Transverse colon (tissue), 4 donors: ENCODE results near the gene PLCB1. TPM values are rescaled to one million over a fixed set of nuclear protein-coding genes. Genes with fewer than 3 reads are reported as not detected.

ENCODE experiments used
- DNase-seq: peaks from one replicate; pipeline ENCODE4 v3.0.0-alpha.2; 2019
- H3K27ac ChIP-seq, 4 donors: fragments of 200-600 bp; sonication (generic); 2 replicates each; pipeline ENCODE4 v1.5.1; 2016 to 2018; ENCODE audit warnings: inconsistent platforms in 4 of 4
- H3K27me3 ChIP-seq: fragments of 200-600 bp; sonication (generic); 2 replicates; pipeline ENCODE4 v1.5.1; 2017; ENCODE audit warnings: inconsistent platforms
- H3K36me3 ChIP-seq, 4 donors: fragments of 200-600 bp; sonication (generic); 2 replicates each; pipeline ENCODE4 v1.5.1; 2017 to 2019; ENCODE audit warnings: inconsistent platforms in 4 of 4
- H3K4me1 ChIP-seq, 4 donors: fragments of 200-600 bp; sonication (generic); 2 replicates each; pipeline ENCODE4 v1.5.1; 2017 to 2020; ENCODE audit warnings: inconsistent platforms in 4 of 4
- H3K4me3 ChIP-seq, 4 donors: fragments of 200-600 bp; sonication (generic); 1 replicate in 1 of 4; 2 replicates in 3 of 4; pipeline versions ENCODE4 v1.5.1 to v1.6.1; 2017 to 2019; ENCODE audit warnings: inconsistent platforms in 4 of 4
- H3K9me3 ChIP-seq, 2 donors: fragments of 200-600 bp; sonication (generic); 2 replicates each; pipeline ENCODE4 v1.5.1; 2017 to 2019; ENCODE audit warnings: inconsistent platforms in 2 of 2
- EP300 ChIP-seq: sonication (generic); formaldehyde crosslinking; IDR thresholded peaks from one replicate; pipeline ENCODE4 v1.6.1; 2017; ENCODE audit warnings: antibody characterized with exemption, low read depth
- POLR2A ChIP-seq: fragments of 450-650 bp; IDR thresholded peaks from one replicate; pipeline ENCODE4 v1.6.1; 2016; ENCODE audit warnings: antibody characterized with exemption, mild to moderate bottlenecking, moderate library complexity
- POLR2AphosphoS5 ChIP-seq, 3 donors: sonication (generic); formaldehyde crosslinking; IDR thresholded peaks; one replicate each; pipeline ENCODE4 v1.6.1; 2016; ENCODE audit warnings: antibody characterized with exemption in 3 of 3
- WGBS, 2 donors: methylation state at CpG; one replicate each; pipeline ENCODE4 v1.1.5; 2018; ENCODE audit warnings: low coverage in 1 of 2; 5-methylcytosine and 5-hydroxymethylcytosine counted together
- in situ Hi-C, 4 donors: fragments of 200-750 bp; cut with MboI; loops; one replicate each; pipeline versions ENCODE4 v1.15.0 to v1.15.1; 2017; ENCODE audit warnings: low sequenced_read_pairs in 3 of 4, low pct_ligation_motif_present in 1 of 4, low pct_unique_long_range_greater_than_20kb in 1 of 4
- intact Hi-C: fragments of 100-400 bp; cut with DNase I; formaldehyde crosslinking; loops from one replicate; pipeline ENCODE4 v1.15.1; 2023; ENCODE audit warnings: low total_unique reads
- total RNA-seq, 4 donors: library from RNA; depleted of rRNA; stranded (reverse); fragments of >200 nt; gene quantifications; one replicate each; pipeline ENCODE4 v1.1.0, GENCODE V29; 2016
- TF ChIP-seq, protein P1 (sequence below), 5 experiments: fragments of 200-600 bp in 3 of 5; fragments of 450-650 bp in 2 of 5; sonication (generic) in 3 of 5; IDR thresholded peaks; 1 replicate in 2 of 5; 2 replicates in 3 of 5; pipeline ENCODE4 v1.5.1; 2016 to 2017; ENCODE audit warnings: antibody characterized with exemption in 5 of 5, inconsistent platforms in 3 of 5, mild to moderate bottlenecking in 2 of 5, moderate library complexity in 1 of 5

The PLCB1 gene
- total RNA-seq, 4 donors from 2014 or later, result 13.1 to 18.6 (median 15.8) TPM

DNA sequence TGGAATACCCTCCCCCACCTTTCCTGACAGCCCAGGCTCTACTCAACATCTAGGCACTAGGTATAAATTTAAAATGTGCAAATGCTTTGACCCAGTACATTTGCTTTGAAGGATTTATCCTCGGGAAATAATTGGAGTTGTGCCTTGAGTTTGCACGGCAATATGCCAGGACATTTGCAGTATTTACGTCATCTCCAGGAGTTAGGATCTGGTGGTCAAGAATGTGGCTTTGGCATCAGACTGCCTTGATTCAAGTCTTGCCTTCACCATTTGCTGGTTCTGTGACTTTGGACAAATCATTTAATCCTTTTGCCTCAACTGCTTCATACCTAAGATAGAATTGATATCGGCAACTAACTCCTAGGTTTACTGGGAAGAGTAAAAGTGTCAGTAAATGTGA lies 169.6 kb downstream of the PLCB1 start:
- Histone ChIP-seq H3K4me3 (no peak overlapping the region), H3K9me3 (no peaks in the 10 kb centered on the region), H3K4me1 (peaks cover 0 to 4% (median 0%) of the 10 kb centered on the region in 4 donors), H3K27me3 (no peaks in the 10 kb centered on the region), H3K27ac (no peak overlapping the region), H3K36me3 (no peaks in the 10 kb centered on the region)
- in situ Hi-C loops (loop anchor here in 2 of 4 donors (10.0 to 25.0 kb wide), 2 partner anchors 164 to 167 kb away; partner anchors contain the start of gene PLCB1 (in 2 of the 2)), intact Hi-C loops (no loop called here)
- TF ChIP-seq, protein P1, sequence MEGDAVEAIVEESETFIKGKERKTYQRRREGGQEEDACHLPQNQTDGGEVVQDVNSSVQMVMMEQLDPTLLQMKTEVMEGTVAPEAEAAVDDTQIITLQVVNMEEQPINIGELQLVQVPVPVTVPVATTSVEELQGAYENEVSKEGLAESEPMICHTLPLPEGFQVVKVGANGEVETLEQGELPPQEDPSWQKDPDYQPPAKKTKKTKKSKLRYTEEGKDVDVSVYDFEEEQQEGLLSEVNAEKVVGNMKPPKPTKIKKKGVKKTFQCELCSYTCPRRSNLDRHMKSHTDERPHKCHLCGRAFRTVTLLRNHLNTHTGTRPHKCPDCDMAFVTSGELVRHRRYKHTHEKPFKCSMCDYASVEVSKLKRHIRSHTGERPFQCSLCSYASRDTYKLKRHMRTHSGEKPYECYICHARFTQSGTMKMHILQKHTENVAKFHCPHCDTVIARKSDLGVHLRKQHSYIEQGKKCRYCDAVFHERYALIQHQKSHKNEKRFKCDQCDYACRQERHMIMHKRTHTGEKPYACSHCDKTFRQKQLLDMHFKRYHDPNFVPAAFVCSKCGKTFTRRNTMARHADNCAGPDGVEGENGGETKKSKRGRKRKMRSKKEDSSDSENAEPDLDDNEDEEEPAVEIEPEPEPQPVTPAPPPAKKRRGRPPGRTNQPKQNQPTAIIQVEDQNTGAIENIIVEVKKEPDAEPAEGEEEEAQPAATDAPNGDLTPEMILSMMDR (IDR thresholded peaks at IDR 0.05), result no peak
- TF ChIP-seq POLR2A (no peak), POLR2AphosphoS5 (IDR thresholded peaks at IDR 0.05) (no peak), EP300 (no peak)
- 84 to 92% methylated on average over 4 of the region's 4 CpGs for WGBS, 2 donors
- DNase-seq, result no peak

DNA sequence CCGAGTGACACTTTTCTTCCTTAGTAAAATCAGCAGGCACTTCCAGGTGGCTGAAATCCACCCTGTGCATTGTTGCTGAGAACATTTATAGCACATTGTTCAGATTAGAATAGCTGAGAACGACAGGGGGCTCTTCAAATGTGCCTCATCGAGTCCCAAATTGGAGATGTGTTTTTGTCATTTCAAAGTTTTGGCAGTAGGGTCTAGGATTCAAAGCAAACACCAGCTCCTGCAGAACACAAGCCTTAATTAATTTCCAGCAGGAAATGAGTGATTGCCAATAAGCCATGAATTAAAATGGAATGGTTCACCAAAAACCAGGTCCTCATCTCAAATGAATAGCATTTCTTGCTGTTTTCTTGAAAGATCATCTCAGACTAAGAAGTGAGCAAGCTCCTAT lies 171.6 kb downstream of the PLCB1 start:
- intact Hi-C loops (no loop called here), in situ Hi-C loops (loop anchor here in 2 of 4 donors (10.0 to 25.0 kb wide), 2 partner anchors 166 to 169 kb away; partner anchors contain the start of gene PLCB1 (in 2 of the 2))
- no peaks in the 10 kb centered on the region for H3K36me3 ChIP-seq
- 59 to 69% methylated on average over 3 of the region's 3 CpGs for WGBS, 2 donors
- H3K4me1 ChIP-seq, result peaks cover 0 to 4% (median 0%) of the 10 kb centered on the region in 4 donors
- H3K27ac ChIP-seq, result no peak overlapping the region
- DNase-seq, result no peak
- no peak for TF ChIP-seq POLR2AphosphoS5 (IDR thresholded peaks at IDR 0.05)
- no peak for TF ChIP-seq EP300
- no peak for TF ChIP-seq POLR2A
- TF ChIP-seq, protein P1 (IDR thresholded peaks at IDR 0.05), result no peak
- H3K4me3 ChIP-seq, result no peak overlapping the region
- no peaks in the 10 kb centered on the region for H3K9me3 ChIP-seq
- H3K27me3 ChIP-seq, result no peaks in the 10 kb centered on the region

DNA sequence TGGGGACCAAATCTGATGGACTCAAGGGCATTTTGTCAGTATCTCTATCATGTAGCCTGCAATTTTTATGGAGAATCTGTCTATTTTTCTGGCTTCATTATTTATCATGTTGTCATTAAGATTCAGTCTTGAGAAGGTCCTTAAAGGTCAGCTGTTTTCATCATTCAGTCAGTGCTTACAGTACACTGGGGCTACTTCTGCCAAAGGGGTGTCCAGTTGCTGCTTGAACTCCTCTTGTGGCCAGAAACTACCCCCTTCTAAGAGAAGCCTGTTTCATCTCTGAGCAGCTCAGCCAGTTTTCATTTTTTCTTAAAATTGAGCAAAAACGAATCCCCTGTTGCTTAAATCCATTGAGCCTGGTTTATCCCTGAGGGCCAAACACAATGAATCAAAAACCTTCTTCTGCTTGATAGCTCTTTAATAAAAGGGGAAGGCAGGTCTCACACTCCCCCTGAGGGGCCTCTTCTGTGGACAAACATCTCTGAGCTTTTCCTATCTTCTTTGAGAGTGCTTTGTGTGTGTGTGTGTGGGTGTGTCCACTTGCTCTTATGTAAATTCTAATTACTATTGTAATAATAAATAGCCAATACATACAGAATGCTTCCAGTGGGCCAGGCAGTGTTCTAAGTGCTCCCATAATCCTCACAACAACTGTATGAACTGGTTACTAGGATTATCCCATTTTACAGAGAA lies 172.2 kb downstream of the PLCB1 start:
- intact Hi-C loops, result no loop called here
- Histone ChIP-seq H3K4me3 (no peak overlapping the region), H3K9me3 (no peaks in the 10 kb centered on the region), H3K36me3 (no peaks in the 10 kb centered on the region), H3K4me1 (peaks cover 0 to 4% (median 0%) of the 10 kb centered on the region in 4 donors), H3K27ac (no peak overlapping the region), H3K27me3 (no peaks in the 10 kb centered on the region)
- no peak for DNase-seq
- TF ChIP-seq EP300, result no peak
- no peak for TF ChIP-seq POLR2AphosphoS5 (IDR thresholded peaks at IDR 0.05)
- no peak for TF ChIP-seq POLR2A
- TF ChIP-seq, protein P1 (IDR thresholded peaks at IDR 0.05), result no peak
- 60 to 67% methylated on average over 1 of the region's 1 CpG for WGBS, 2 donors
- in situ Hi-C loops, result loop anchor here in 2 of 4 donors (10.0 to 25.0 kb wide), 2 partner anchors 167 to 169 kb away; partner anchors contain the start of gene PLCB1 (in 2 of the 2)

DNA sequence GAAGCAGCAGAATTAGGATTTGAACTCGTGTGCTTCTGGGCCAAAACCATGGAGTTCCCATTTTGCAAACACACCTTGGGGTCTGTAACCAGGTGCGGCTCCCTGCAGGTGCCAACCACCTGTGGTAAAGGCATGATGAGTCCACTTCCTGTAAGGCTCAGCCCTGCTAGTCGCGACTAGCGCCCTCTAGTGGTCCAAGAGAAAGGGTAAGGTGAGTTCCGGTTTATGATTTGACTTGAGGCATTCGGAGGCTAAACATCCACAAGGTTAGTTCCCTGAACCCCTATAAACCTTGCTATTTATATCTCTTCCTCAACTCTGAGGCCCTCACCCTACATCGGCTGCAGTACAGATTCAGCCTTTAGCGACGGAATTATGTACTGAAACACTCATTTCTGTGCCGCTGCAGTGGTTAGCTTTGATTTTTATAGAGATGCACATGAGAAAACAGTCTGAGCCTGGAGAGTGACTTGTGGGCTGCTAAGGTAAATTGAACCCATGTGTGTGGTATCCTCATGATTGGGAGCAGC lies 173.4 kb downstream of the PLCB1 start:
- DNase-seq, result peak; percentile 53
- no peaks in the 10 kb centered on the region for H3K27me3 ChIP-seq
- intact Hi-C loops, result no loop called here
- no peak overlapping the region for H3K4me3 ChIP-seq
- in situ Hi-C loops, result loop anchor here in 2 of 4 donors (10.0 to 25.0 kb wide), 2 partner anchors 168 to 171 kb away; partner anchors contain the start of gene PLCB1 (in 2 of the 2)
- no peaks in the 10 kb centered on the region for H3K9me3 ChIP-seq
- peaks cover 0 to 4% (median 0%) of the 10 kb centered on the region in 4 donors for H3K4me1 ChIP-seq
- TF ChIP-seq POLR2AphosphoS5 (IDR thresholded peaks at IDR 0.05), result no peak
- TF ChIP-seq, protein P1 (IDR thresholded peaks at IDR 0.05), result peak; percentile 36 to 68 (median 48)
- 40 to 48% methylated on average over 1 to 11 of the region's 11 CpGs for WGBS, 2 donors
- H3K36me3 ChIP-seq, result no peaks in the 10 kb centered on the region
- H3K27ac ChIP-seq, result no peak overlapping the region
